NCI-H2227 (cell line): ENCODE results near the gene C1QTNF6.
"Not testable (repeated sequence)": the region's sequence is repeated elsewhere in the genome, so short reads cannot be mapped to it uniquely, and the experiment has no call there.

Source experiments
- DNase-seq: peaks from one replicate; lab custom pipeline; 2025; ENCODE audit not compliant: unreplicated experiment; lab: John Stamatoyannopoulos, UW

Gene C1QTNF6

DNA sequence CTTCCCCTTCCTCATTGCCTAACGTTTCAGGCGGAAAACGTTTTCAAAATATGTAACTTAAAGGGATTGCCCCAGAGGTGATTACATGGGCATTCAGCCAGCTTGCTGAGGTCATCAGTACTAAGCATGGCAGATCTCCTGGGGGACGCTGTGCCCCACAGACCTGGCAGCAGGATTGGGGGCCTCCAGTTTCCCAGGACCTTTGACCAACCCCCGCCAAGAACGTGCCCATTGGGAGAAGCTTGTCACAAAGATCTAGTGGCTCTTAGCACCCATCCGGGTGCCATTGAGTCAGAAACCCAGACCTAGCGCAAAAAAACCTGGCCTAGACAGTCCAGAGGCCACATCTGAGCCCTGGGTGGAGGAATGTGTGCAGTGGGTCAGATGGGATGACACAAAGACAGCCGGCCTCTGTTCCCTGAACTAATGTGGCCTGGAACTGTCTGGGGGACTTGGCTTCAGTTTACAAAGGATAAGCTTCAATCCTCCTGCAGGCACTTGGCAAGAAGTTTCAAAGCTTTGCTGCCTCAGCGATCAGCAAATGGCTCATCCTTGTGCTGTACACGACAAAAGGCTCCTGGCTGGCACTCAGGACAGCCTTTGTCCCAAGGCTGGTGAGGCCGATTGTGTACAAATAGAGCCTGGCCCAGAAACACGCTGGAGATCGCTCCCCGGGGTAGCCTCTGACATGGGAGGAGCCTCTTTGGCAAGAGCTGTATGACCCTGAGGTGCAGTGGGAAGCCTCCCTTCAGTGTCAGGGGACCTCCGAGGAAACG is 9.5 kb downstream of the C1QTNF6 start:
- DNase-seq = no peak

GRCh38 chr22:37177755-37178154 is 10.3 kb downstream of the C1QTNF6 start:
- no peak for DNase-seq

GRCh38 chr22:37177221-37177620 is 10.8 kb downstream of the C1QTNF6 start:
- no peak for DNase-seq

- DNase-seq = no peak
Measured at GRCh38 chr22:37176464-37177061, 11.5 kb downstream of the C1QTNF6 start.

GRCh38 chr22:37175414-37176281 is 12.4 kb downstream of the C1QTNF6 start:
- DNase-seq = no peak

- DNase-seq = no peak
Measured at GRCh38 chr22:37174964-37175363, 13.1 kb downstream of the C1QTNF6 start.

DNA sequence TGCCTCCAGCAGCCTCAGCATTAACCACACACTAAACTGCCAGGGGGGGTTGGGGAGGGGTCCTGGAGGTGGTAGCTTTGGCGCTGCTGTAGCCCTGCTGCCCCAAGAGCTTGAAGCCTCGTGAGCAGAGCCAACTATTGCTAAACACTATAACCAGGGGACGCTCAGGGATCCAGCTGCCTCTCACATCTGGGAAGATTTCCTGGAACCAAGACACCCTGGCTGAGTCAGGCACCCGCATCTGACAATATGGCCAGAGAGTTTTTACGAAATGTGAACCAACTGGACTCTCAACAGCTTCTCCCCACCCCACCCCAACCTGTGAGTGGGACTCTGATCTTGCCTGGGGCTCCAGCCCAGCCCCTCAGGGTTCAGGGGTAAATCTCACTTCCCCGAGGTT is 14.3 kb downstream of the C1QTNF6 start:
- DNase-seq = no peak

- no peak for DNase-seq
Measured at GRCh38 chr22:37172266-37173245, 15.5 kb downstream of the C1QTNF6 start.

DNA sequence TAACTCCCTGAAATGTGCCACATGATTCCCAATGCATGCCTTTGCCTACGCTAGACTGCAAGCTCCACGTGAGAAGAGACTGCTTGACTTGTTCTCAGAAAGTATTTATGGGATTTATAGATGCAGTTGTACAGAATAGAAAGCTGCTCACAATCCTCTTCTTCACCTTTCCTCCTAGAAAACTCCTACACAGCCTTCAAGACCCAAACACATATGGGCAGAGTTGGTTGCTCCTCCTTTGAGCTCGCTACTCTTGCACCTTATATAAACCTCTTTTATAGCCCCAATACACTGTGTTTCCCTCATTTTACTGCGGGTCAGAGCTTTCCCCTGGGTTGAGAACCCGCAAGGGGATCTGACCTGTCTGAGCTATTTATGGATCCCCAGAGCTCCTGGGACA is 16.4 kb downstream of the C1QTNF6 start:
- no peak for DNase-seq

DNA sequence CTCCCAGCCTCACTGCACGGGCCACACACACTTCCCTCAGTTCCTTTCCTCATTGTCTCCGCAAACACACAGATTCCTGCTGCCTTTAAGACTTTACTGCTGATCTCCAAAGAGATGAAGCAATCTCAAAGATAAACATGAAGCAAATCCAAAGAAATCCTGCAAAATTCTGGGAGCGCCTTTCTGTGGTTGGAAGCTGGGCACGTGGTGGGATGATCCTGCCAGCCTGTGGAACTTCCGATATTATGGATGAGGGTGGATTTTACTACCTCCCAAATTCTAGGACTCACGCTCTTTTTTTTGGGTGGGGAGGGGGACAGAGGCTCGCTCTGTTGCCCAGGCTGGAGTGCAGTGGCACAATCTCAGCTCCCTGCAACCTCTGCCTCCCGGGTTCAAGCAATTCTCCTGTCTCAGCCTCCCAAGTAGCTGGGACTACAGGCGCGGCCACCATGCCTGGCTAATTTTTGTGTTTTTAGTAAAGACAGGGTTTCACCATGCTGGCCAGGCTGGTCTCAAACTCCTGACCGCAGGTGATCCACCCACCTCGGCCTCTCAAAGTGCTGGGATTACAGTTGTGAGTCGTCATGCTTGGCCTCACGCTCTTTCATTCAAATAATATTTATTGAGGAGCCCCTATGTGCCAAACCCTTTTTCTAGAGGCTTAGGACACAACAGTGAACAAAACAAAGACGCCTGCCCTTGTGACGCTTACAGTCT is 17.2 kb downstream of the C1QTNF6 start:
- not testable (repeated sequence) for DNase-seq

DNA sequence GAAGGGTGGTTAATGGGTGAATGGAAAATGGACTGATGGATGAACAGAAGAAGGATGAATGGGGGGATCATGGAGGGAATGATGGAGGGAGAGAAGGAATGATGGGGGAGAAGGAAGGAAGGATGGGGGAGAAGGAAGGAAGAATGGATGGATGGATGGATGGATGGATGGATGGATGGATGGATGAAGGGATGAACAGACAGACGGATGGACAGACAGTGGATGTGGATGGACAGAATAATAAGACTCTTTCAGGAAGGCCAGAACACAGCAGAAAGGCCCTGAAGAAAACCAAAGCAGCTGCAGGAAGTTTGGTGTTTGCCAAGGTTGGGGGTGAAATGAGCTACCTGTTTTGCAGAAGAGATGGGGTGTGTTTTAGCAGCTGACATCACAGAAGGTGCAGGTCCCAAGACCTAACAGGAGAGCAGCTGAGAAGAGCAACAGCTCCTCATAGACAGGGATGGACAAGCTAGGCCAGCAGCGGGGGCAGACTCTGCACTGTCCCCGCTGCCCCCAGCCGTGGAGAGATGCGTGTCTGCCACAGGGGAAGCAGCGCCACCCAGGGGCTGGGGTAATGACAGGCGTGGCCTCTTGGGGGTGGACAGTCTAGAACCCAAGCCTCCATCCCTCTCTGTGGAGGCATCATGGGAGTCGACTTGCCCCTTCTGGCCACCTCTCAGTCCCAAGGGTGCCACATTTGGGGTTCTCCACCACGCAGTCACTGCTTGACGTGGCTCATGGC is 17.9 kb downstream of the C1QTNF6 start:
- DNase-seq = no peak

DNA sequence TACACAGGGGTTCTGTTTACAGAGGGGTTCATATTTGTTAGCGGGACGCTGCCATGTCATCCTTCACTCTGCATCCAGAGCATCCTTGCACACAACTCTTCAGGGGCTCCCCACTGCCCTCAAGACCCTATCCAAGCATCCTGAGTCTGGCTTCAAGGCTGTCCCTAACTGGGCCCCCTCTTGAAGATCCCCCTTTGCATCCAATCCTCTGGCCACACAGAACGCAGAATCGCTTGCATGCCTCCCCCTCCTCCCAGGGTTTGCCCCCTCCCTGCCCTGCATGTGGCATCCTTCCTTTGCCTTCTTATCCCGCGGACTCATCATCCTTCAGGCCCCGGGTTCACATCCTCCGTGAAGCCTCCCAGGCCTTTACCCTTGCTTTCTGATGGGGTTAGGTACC is 18.6 kb downstream of the C1QTNF6 start:
- DNase-seq = no peak

DNA sequence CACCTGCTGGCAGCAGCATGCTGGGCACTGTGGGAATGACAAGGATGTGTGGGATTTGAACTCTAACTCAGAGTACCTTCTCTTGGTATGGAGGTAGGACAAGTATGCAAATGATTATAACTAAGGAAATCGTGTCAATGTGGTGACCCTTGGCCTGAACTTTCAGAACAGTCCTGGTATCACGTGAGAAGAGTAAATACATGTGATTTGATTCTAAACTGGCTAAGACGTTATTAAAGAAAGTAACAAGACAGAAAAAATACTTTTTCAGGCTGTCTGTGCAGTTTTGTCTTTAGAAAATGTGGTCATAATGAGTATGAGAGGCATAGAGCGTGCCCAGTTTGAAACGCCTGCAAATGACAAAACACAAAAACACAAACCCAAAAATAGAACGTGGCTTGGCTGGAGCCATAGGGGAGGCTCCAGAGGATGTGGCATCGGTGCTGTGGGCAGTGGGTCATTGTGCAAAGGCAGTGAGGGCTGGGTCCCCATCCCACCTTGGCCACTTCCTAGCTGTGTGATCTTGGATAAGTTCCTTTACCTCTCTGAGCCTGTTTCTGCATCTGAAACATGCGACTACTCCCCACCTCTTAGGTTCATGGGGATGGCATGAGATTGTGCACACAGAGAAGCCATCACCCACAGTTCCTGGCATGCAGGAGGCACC is 19.9 kb downstream of the C1QTNF6 start:
- no peak for DNase-seq

GRCh38 chr22:37167176-37167980 is 20.7 kb downstream of the C1QTNF6 start:
- no peak for DNase-seq

GRCh38 chr22:37166675-37167066 is 21.4 kb downstream of the C1QTNF6 start:
- peak; percentile 69 for DNase-seq

DNA sequence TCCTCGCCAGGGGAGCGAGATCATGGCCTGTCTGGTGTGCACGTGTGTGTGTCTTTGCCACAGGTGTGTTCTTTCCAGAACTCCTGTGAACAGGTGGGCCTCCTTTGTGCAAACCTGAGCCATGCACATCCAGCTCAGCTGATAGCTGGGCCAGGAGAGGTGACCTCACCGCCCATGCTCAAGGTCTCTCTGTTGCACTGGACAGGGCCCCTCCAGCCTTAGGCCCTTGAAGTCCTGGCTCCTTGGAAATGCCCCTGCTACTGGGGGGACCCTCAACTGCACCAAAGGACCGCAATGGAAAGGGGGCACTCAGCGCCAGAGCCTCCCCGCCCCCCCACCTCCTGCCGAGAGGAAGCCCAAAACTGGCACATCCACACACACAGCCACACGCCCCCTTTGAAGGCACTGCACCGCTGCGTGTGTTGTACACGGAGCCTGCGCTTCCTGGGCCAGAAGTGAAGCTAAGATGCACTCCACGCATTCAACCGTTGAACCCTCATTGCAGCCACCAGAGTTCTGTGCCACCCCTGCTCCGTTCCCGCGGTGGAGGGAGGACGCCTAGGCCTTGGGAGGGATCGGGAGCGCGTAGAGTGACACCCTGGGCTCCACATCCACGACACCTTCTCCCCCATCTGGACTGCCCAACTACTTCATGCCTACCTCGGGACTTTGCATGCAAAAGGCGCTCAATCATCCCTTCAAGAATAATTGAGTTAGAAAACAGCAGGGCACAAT is 21.9 kb downstream of the C1QTNF6 start:
- no peak for DNase-seq

DNA sequence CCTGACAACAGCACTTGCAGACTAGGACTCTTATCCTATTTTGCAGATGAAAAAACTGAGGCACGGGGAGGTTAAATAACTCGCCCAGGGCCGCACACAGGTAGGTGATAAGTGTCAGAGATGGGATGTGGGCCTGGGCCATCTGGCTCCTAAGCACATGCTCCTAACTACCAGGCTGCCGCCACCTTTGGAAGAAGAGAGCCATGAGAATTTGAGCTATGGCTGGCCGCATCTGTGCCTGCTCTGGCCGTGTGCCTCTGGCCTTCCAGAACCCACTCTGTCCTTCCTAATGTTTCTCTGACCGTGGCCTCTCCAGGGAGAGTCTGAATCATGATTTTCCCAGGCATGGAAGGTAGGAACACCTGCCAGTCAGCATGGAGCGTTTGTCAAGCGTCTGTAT is 23.0 kb downstream of the C1QTNF6 start:
- no peak for DNase-seq
